ENCODE measurements around the gene SHC4. TPM values are rescaled to one million over a fixed set of nuclear protein-coding genes. Genes with fewer than 3 reads are reported as not detected.

The SHC4 gene
- total RNA-seq, 4 donors from 2014 or later = 0.63 to 4.7 (median 1.6) TPM

DNA sequence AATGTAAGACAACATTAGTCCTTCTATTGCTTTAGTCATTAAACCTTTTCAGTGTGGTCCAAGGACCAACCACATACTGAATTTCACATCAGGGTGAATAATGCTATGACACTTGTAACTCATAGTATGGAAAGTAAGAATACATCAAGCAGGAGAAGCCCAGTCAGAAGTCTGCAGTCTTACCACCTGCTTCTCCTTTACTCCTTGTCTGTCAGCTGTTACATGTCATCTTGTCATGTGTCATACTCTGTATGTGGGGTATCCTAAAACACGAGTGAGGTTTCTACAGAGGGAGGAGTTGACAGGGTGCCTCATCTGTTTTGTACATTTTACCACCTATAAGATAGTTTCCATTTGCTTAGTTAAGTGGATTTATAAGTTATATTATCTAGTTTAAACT, 118.6 kb downstream of the SHC4 start:
- no peak for DNase-seq (ENCODE audit: low spot score in 2 of 2)
- 67 to 77% methylated on average over 1 of the region's 1 CpG for WGBS, 2 donors
- intact Hi-C loops (cut with DNase I; ENCODE audit: low total_unique reads) = no loop called here
- TF ChIP-seq, protein P1, sequence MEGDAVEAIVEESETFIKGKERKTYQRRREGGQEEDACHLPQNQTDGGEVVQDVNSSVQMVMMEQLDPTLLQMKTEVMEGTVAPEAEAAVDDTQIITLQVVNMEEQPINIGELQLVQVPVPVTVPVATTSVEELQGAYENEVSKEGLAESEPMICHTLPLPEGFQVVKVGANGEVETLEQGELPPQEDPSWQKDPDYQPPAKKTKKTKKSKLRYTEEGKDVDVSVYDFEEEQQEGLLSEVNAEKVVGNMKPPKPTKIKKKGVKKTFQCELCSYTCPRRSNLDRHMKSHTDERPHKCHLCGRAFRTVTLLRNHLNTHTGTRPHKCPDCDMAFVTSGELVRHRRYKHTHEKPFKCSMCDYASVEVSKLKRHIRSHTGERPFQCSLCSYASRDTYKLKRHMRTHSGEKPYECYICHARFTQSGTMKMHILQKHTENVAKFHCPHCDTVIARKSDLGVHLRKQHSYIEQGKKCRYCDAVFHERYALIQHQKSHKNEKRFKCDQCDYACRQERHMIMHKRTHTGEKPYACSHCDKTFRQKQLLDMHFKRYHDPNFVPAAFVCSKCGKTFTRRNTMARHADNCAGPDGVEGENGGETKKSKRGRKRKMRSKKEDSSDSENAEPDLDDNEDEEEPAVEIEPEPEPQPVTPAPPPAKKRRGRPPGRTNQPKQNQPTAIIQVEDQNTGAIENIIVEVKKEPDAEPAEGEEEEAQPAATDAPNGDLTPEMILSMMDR (IDR thresholded peaks at IDR 0.05) = no peak
- no peak overlapping the region for H3K4me3 ChIP-seq (ENCODE audit: low read depth, poor library complexity, severe bottlenecking)

DNA sequence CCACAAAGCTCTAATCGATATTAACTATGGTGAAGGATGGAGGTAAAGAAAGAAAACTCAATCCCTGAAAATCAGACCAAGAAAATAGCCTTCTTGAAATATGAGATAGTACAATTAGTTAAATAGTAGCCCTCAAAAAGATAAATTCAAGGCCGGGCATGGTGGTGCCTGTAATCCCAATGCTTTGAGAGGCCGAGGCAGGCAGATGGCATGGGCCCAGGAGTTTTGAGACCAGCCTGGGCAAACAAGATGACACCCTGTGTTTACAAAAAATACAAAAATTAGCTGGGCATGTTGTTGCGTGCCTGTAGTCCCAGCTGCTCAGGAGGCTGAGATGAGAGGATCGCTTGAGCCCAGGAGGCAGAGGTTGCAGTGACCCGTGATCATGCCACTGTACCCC, 121.2 kb downstream of the SHC4 start:
- no peak overlapping the region for H3K4me3 ChIP-seq (ENCODE audit: low read depth, poor library complexity, severe bottlenecking)
- TF ChIP-seq, protein P1 (IDR thresholded peaks at IDR 0.05) = no peak
- TF ChIP-seq POLR2A (IDR thresholded peaks at IDR 0.05) = no peak
- DNase-seq (ENCODE audit: low spot score in 2 of 2) = no peak
- WGBS, 2 donors = 76 to 86% methylated on average over 6 of the region's 6 CpGs
- intact Hi-C loops (cut with DNase I; ENCODE audit: low total_unique reads) = no loop called here

DNA sequence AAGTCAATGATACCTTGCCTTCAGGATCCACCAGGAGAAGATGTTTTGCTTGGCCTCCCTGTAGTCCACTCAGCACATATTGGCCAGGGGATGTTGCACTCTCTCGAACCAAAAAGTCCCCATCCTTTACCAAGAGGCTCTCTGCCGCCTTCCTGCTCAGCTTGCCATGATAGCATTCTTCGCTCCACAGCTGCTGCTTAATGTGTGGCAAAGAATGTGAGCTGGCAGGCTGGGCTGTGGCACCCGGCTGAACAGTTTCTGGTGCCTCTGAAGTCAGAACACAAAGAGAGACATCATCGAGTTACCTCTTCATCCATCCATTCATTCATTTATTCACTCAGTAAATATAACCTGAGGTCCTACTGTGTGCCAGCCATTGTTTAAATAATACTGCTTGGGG, 129.0 kb downstream of the SHC4 start:
- intact Hi-C loops (cut with DNase I; ENCODE audit: low total_unique reads) = no loop called here
- TF ChIP-seq POLR2A (IDR thresholded peaks at IDR 0.05) = no peak
- TF ChIP-seq, protein P1 (IDR thresholded peaks at IDR 0.05) = no peak

DNA sequence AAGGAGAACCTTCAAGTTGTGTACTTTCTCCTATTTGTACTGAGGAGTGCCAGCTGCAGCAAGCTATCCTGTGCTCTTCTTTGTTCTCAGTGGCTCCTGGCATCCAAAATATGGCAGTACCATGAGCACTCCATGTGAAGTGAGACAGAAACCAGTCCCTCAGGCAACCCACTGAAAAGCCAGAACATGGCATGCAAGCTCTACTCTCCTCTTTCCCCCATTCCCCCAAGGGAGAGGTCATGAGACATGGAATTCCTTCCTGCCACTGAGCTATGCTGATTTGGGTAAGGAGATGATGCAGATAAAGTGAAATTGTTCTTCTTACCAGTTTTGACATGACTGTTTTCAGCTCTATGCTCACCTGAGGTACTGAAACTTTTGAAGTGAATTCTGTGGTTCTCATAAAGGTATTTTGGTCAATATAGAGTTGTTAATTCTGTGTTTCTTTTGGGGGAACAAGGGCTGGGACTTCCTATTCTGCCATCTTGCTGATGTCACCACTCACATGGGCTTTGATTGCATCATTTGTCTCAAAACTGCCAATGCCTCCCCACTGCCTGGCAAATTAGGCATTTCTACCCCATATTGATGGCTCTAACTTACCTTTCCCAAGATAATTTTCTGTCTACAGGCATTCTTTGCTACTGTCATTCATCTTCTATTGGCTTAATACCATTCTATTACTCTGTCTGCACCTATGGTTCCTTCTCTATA, 130.0 kb downstream of the SHC4 start:
- no peak overlapping the region for H3K4me3 ChIP-seq (ENCODE audit: low read depth, poor library complexity, severe bottlenecking)
- DNase-seq (ENCODE audit: low spot score in 2 of 2) = no peak
- TF ChIP-seq, protein P1 (IDR thresholded peaks at IDR 0.05) = no peak
- no peak for TF ChIP-seq POLR2A (IDR thresholded peaks at IDR 0.05)
- intact Hi-C loops (cut with DNase I; ENCODE audit: low total_unique reads) = no loop called here

More for the DNA sequence above, 129.0 kb downstream of the SHC4 start:
- WGBS, 2 donors = 89 to 90% methylated on average over 5 of the region's 5 CpGs
- DNase-seq (ENCODE audit: low spot score in 2 of 2) = no peak
- no peak overlapping the region for H3K4me3 ChIP-seq (ENCODE audit: low read depth, poor library complexity, severe bottlenecking)

DNA sequence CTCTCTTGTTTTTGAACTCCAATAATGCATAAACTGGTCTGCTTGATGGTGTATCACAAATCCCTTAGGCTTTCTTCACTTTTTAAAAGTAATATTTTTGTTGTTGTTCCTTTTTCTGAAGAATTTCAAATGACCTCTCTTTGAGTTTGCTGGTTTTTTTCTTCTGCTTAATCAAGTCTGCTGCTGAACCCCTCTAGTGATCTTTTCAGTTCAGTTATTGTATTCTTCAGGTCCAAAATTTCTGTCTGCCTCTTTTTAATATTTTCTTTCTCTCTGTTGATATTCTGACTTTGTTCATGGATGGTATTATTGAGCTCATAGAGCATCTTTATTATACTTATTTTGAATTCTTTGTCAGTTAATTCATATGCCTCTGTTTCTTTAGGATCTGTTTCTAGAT, 131.1 kb downstream of the SHC4 start:
- DNase-seq (ENCODE audit: low spot score in 2 of 2) = no peak
- H3K4me3 ChIP-seq (ENCODE audit: low read depth, poor library complexity, severe bottlenecking) = no peak overlapping the region
- intact Hi-C loops (cut with DNase I; ENCODE audit: low total_unique reads) = no loop called here
- no peak for TF ChIP-seq POLR2A (IDR thresholded peaks at IDR 0.05)
- TF ChIP-seq, protein P1 (IDR thresholded peaks at IDR 0.05) = no peak

DNA sequence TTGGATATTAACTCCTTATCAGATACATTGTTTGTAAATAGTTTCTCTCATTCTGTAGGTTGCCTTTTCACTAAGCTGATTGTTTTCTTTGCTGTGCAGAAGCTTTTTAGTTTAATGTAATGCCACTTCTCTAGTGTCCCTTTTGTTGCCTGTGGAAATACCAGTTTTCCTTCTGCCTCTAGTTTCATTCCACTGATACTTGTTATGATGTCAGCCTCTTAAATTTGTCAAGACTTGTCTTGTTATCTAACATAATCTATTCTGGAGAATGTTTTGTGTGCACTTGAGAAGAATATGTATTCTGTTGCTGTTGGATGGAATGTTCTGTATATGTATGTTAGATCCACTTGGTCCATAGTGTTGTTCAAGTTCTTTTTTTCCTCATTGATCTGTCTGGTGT, 134.8 kb downstream of the SHC4 start:
- intact Hi-C loops (cut with DNase I; ENCODE audit: low total_unique reads) = no loop called here
- TF ChIP-seq, protein P1 (IDR thresholded peaks at IDR 0.05) = no peak
- no peak for TF ChIP-seq POLR2A (IDR thresholded peaks at IDR 0.05)
- H3K4me3 ChIP-seq (ENCODE audit: low read depth, poor library complexity, severe bottlenecking) = no peak overlapping the region
- DNase-seq (ENCODE audit: low spot score in 2 of 2) = no peak

Measured in lower leg skin (tissue), 4 donors.